MCF 10A (cell line): ENCODE data around the gene GTPBP3. TPM values are rescaled to one million over a fixed set of nuclear protein-coding genes. Genes with fewer than 3 reads are reported as not detected.

Experiments used
- BruUV-seq: library from RNA; stranded (reverse); fragments of 400-500 nt; replicated peaks from 2 replicates; lab custom pipeline; 2021; lab: Mats Ljungman, UMichigan
- CTCF ChIA-PET: fragments of 300-600 bp; sonication (Branson Sonifier 250); formaldehyde crosslinking; extraction: SDS; loops from one replicate; lab custom pipeline; 2021; ENCODE audit warnings: antibody characterized with exemption, inconsistent platforms; lab: Yijun Ruan, JAX
- POLR2A ChIA-PET: fragments of 300-600, 350-650 bp; sonication (Branson Sonifier 250); formaldehyde crosslinking; extraction: SDS; loops from one replicate; lab custom pipeline; 2020; ENCODE audit warnings: antibody characterized with exemption, inconsistent platforms; lab: Yijun Ruan, JAX
- DNase-seq: peaks from one replicate; pipeline ENCODE4 v3.0.0-alpha.2; 2018; ENCODE audit not compliant: unreplicated experiment
- H3K27ac Mint-ChIP-seq: one replicate; pipeline ENCODE4 v1.8.0; 2022; ENCODE audit warnings: mild to moderate bottlenecking, low read depth, mixed read lengths; ENCODE audit not compliant: unreplicated experiment
- H3K27me3 Mint-ChIP-seq: one replicate; pipeline ENCODE4 v1.8.0; 2022; ENCODE audit warnings: mixed read lengths; ENCODE audit not compliant: insufficient read depth, unreplicated experiment
- H3K36me3 Mint-ChIP-seq: one replicate; pipeline ENCODE4 v1.8.0; 2022; ENCODE audit warnings: mild to moderate bottlenecking, moderate library complexity, mixed read lengths; ENCODE audit not compliant: insufficient read depth, unreplicated experiment
- H3K4me1 Mint-ChIP-seq: one replicate; pipeline ENCODE4 v1.8.0; 2022; ENCODE audit warnings: mixed read lengths; ENCODE audit not compliant: insufficient read depth, unreplicated experiment
- H3K4me3 Mint-ChIP-seq: one replicate; pipeline ENCODE4 v1.8.0; 2022; ENCODE audit warnings: mild to moderate bottlenecking, moderate library complexity, mixed read lengths; ENCODE audit not compliant: unreplicated experiment
- H3K9me3 Mint-ChIP-seq: one replicate; pipeline ENCODE4 v1.8.0; 2022; ENCODE audit warnings: mixed read lengths; ENCODE audit not compliant: unreplicated experiment
- intact Hi-C: fragments of 100-400 bp; cut with micrococcal nuclease; formaldehyde crosslinking; loops from 2 replicates; pipeline ENCODE4 v1.14.1; 2022
- total RNA-seq: library from RNA; stranded (reverse); gene quantifications from 2 replicates; pipeline ENCODE4 v1.2.3, GENCODE V29; 2022
- TF ChIP-seq, protein P1 (sequence below): fragments of 200-600 bp; IDR thresholded peaks from one replicate; pipeline ENCODE4 v1.8.0; 2022; ENCODE audit warnings: antibody characterized with exemption, mild to moderate bottlenecking; ENCODE audit not compliant: unreplicated experiment

GTPBP3 gene
- total RNA-seq, 1 experiment from 2014 or later, result 27.9 TPM

DNA sequence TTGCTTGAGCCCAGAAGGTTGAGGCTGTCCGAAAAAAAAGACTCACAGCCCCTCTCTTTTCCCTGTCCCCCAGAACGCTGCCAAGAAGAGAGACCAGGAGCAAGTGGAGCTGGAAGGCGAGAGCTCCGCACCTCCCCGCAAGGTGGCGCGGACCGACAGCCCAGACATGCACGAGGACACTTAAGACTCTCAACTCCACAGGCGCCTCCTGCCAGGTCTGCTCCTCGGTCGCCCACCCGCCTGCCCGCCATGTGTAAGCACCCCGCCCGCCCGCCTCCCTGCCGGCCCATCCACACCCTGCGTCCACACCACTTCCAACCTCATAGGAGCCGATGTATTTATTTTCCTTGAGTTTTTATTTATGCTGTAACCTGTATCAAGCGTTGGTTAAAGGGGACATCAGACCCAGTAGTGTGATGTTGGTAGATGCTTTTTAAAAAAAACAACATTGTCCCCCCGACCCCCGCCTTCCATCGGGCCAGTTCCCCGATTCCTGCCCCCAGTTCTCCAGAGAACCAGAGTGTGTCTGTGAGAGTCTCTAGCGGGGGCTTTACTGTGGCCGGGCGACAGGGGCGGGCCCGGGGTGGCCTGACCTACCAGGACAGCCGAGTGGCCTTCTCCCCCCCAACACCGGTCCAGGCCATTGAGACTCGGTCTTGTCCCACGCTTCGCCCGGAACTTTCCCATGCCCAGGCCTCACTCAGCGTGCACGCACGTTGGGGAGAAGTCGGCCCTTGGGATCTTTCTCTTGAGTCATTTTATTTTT is 17.7 kb upstream of the GTPBP3 start:
- Mint-ChIP-seq H3K4me3 (no peak overlapping the region), H3K9me3 (no peaks in the 10 kb centered on the region), H3K27ac (no peak overlapping the region), H3K27me3 (no peaks in the 10 kb centered on the region), H3K36me3 (peaks cover 63% of the 10 kb centered on the region), H3K4me1 (no peaks in the 10 kb centered on the region)
- intact Hi-C loops, result no loop called here
- ChIA-PET CTCF (no interaction called here), POLR2A (interaction anchor here (0.7 kb wide), 1 partner anchor 13 kb away, joined by 3 read pairs; no protein-coding TSS in a partner anchor)
- no peak for DNase-seq
- TF ChIP-seq, protein P1, sequence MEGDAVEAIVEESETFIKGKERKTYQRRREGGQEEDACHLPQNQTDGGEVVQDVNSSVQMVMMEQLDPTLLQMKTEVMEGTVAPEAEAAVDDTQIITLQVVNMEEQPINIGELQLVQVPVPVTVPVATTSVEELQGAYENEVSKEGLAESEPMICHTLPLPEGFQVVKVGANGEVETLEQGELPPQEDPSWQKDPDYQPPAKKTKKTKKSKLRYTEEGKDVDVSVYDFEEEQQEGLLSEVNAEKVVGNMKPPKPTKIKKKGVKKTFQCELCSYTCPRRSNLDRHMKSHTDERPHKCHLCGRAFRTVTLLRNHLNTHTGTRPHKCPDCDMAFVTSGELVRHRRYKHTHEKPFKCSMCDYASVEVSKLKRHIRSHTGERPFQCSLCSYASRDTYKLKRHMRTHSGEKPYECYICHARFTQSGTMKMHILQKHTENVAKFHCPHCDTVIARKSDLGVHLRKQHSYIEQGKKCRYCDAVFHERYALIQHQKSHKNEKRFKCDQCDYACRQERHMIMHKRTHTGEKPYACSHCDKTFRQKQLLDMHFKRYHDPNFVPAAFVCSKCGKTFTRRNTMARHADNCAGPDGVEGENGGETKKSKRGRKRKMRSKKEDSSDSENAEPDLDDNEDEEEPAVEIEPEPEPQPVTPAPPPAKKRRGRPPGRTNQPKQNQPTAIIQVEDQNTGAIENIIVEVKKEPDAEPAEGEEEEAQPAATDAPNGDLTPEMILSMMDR, result no peak
- TSS peak; percentile 72 for BruUV-seq

DNA sequence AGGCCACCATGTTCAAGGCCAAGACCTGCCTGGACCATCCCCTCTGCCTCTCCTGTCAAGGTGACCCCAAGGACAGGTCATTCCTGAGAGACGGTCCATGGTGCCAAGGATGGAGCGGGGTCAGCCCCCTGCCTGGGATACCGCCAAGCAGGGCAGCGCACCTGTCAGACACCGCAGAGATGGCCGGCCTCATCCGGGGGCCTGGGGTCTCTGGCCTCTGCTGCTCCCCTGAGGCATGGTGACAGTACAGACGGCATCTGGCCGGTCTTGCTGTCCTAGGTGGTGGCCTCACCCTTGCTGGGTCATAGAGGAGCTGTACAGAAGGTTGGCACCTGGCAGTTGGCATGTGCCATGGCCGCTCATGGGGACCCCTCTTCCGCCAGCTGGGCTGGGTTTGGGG is 16.9 kb upstream of the GTPBP3 start:
- no peak overlapping the region for H3K4me3 Mint-ChIP-seq

DNA sequence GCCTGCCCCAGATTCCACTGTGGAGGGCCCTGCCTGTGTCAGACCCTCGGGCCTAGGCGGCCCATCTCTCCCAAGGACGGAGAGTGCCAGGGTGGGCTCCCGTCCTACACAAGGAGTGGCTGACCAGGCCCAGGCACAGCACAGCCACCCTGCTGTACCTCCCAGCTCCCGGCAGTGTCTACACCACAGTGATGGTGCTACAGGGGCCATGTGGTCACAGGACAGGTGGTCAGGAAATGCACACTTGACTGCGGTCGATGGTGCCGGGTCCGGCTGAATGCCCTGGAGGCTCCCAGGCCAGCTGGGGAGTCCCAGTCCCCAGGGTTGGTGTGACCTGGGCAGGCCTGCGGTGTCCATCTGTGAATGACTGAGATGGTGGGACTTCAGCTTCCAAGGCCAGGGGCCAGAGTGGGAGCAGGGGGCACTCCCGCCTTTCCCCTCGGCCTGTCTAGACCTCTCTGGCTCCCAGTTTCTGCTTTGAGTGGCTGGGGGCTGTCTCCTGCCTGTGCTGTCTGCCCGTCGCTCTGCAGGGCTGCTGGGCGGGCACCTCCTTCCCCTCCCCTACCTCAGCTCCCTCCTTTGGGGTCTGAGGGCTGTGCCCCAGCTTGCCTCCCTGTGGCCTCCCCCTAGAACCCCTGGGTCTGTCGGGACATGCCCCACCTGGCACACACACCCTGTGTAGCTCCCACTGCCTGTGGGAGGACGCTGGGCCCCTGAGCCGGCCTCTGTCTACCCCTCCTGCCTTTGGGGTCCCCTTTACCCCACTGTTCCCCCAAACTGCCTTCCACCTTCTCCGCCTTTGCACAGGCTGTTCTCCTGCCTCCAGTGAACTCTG is 15.5 kb upstream of the GTPBP3 start:
- Mint-ChIP-seq H3K27ac (peak overlapping the region; percentile 92), H3K4me3 (no peak overlapping the region), H3K4me1 (peaks cover 5% of the 10 kb centered on the region), H3K36me3 (peaks cover 67% of the 10 kb centered on the region), H3K27me3 (no peaks in the 10 kb centered on the region), H3K9me3 (no peaks in the 10 kb centered on the region)
- TF ChIP-seq, protein P1, result no peak
- intact Hi-C loops, result no loop called here
- ChIA-PET POLR2A (no interaction called here), CTCF (interaction anchor here (1.1 kb wide), 1 partner anchor 12 kb away, joined by 3 read pairs; no protein-coding TSS in a partner anchor)
- DNase-seq, result no peak
- BruUV-seq, result no TSS peak

More for the DNA sequence above, 16.9 kb upstream of the GTPBP3 start:
- Mint-ChIP-seq H3K27ac (no peak overlapping the region), H3K9me3 (no peaks in the 10 kb centered on the region), H3K27me3 (no peaks in the 10 kb centered on the region), H3K4me1 (no peaks in the 10 kb centered on the region), H3K36me3 (peaks cover 70% of the 10 kb centered on the region)
- DNase-seq, result no peak
- intact Hi-C loops, result no loop called here
- CTCF ChIA-PET, result interaction anchor here (0.6 to 1.1 kb wide), 3 partner anchors 13 to 1066 kb away, joined by 3 read pairs; no protein-coding TSS in a partner anchor
- BruUV-seq, result no TSS peak
- POLR2A ChIA-PET, result no interaction called here
- TF ChIP-seq, protein P1, result no peak

DNA sequence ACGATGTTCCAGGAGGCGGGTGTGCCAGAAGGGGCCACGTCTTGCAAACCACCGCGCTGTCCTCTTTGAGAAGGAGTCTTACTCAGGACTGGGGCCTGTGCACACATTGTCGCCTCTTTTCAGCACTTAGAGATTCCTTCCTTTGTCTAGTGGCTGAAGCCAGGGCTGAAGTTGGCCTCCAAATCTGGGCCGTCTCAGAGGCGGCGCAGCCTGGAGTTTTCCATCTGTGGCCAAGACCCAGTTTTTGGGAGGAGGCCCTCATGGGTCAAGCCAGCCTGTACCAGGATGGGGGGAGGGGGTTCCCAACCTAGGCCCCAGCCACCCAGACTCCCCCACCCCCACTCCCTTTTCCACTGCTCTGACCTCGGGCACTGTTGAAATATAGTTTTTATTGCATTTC is 14.5 kb upstream of the GTPBP3 start:
- POLR2A ChIA-PET, result no interaction called here
- H3K27me3 Mint-ChIP-seq, result no peaks in the 10 kb centered on the region
- H3K4me1 Mint-ChIP-seq, result peaks cover 5% of the 10 kb centered on the region
- H3K36me3 Mint-ChIP-seq, result peaks cover 61% of the 10 kb centered on the region
- H3K9me3 Mint-ChIP-seq, result no peaks in the 10 kb centered on the region
- BruUV-seq, result no TSS peak
- DNase-seq, result no peak
- peak overlapping the region; percentile 92 for H3K27ac Mint-ChIP-seq
- intact Hi-C loops, result no loop called here
- H3K4me3 Mint-ChIP-seq, result no peak overlapping the region
- CTCF ChIA-PET, result no interaction called here
- TF ChIP-seq, protein P1, result no peak
